Liver (tissue), 9 donors: ENCODE measurements around the gene IAPP. TPM values are rescaled to one million over a fixed set of nuclear protein-coding genes. Genes with fewer than 3 reads are reported as not detected.

ENCODE experiments used
- DNase-seq: peaks from one replicate; pipeline ENCODE4 v3.0.0-alpha.2; 2017; ENCODE audit warnings: low spot score
- H3K27ac ChIP-seq, 2 donors: one replicate each; pipeline ENCODE4 v1.7.0; 2013; ENCODE audit warnings: inconsistent platforms in 2 of 2, low read length in 2 of 2, control low read depth in 1 of 2, low read depth in 1 of 2, mild to moderate bottlenecking in 1 of 2
- H3K27me3 ChIP-seq, 4 donors: one replicate each; pipeline versions ENCODE4 v1.6.1 to v1.7.0; 2013; ENCODE audit warnings: low read length in 3 of 4, inconsistent platforms in 1 of 4, mild to moderate bottlenecking in 1 of 4, moderate library complexity in 1 of 4; ENCODE audit not compliant: control insufficient read depth in 4 of 4, insufficient read depth in 4 of 4
- H3K36me3 ChIP-seq, 4 donors: one replicate each; pipeline versions ENCODE4 v1.6.1 to v1.7.0; 2013; ENCODE audit warnings: low read length in 3 of 4, mild to moderate bottlenecking in 3 of 4, low read depth in 1 of 4, moderate library complexity in 1 of 4; ENCODE audit not compliant: control insufficient read depth in 4 of 4, insufficient read depth in 3 of 4
- H3K4me1 ChIP-seq, 4 donors: one replicate each; pipeline versions ENCODE4 v1.6.1 to v1.7.0; 2013; ENCODE audit warnings: low read length in 3 of 4, mild to moderate bottlenecking in 3 of 4, moderate library complexity in 1 of 4; ENCODE audit not compliant: control insufficient read depth in 4 of 4, insufficient read depth in 4 of 4
- H3K4me3 ChIP-seq, 3 donors: one replicate each; pipeline versions ENCODE4 v1.6.1 to v1.7.0; 2013; ENCODE audit warnings: low read length in 3 of 3, control low read depth in 1 of 3, low read depth in 1 of 3, mild to moderate bottlenecking in 1 of 3
- H3K9ac ChIP-seq, 2 donors: one replicate each; pipeline ENCODE4 v1.7.0; 2013; ENCODE audit warnings: low read length in 2 of 2, mild to moderate bottlenecking in 2 of 2, moderate library complexity in 2 of 2, control low read depth in 1 of 2, low read depth in 1 of 2
- H3K9me3 ChIP-seq, 4 donors: one replicate each; pipeline versions ENCODE4 v1.6.1 to v1.7.0; 2013; ENCODE audit warnings: low read length in 3 of 4; ENCODE audit not compliant: control insufficient read depth in 4 of 4
- EGR1 ChIP-seq, 2 donors: IDR thresholded peaks; 2 replicates each; pipeline ENCODE4 v1.6.1; 2016 to 2018; ENCODE audit warnings: antibody characterized with exemption in 2 of 2, low read depth in 2 of 2
- FOXA1 ChIP-seq: IDR thresholded peaks from 2 replicates; pipeline ENCODE4 v1.6.1; 2016; ENCODE audit warnings: antibody characterized with exemption
- FOXA2 ChIP-seq: IDR thresholded peaks from 2 replicates; pipeline ENCODE4 v1.6.1; 2016; ENCODE audit warnings: antibody characterized with exemption
- GABPA ChIP-seq, 2 donors: IDR thresholded peaks in 1 of 2; conservative IDR thresholded peaks in 1 of 2; 2 replicates each; pipeline ENCODE4 v1.6.1; 2016; ENCODE audit warnings: antibody characterized with exemption in 2 of 2, mild to moderate bottlenecking in 1 of 2, moderate library complexity in 1 of 2
- HNF4G ChIP-seq: IDR thresholded peaks from 2 replicates; pipeline ENCODE4 v1.6.1; 2016; ENCODE audit warnings: antibody characterized with exemption
- NR2F2 ChIP-seq: IDR thresholded peaks from 2 replicates; pipeline ENCODE4 v1.6.1; 2016; ENCODE audit warnings: antibody characterized with exemption
- RAD21 ChIP-seq, 2 donors: IDR thresholded peaks; 2 replicates each; pipeline ENCODE4 v1.6.1; 2016; ENCODE audit warnings: antibody characterized with exemption in 2 of 2, mild to moderate bottlenecking in 2 of 2
- RXRA ChIP-seq, 2 donors: IDR thresholded peaks; 2 replicates each; pipeline ENCODE4 v1.6.1; 2017 to 2018; ENCODE audit warnings: antibody characterized with exemption in 2 of 2, mild to moderate bottlenecking in 1 of 2
- SP1 ChIP-seq: IDR thresholded peaks from 2 replicates; pipeline ENCODE4 v1.6.1; 2018; ENCODE audit warnings: antibody characterized with exemption, mild to moderate bottlenecking
- TAF1 ChIP-seq: conservative IDR thresholded peaks from 2 replicates; pipeline ENCODE4 v1.6.1; 2016; ENCODE audit warnings: antibody characterized with exemption, mild to moderate bottlenecking
- YY1 ChIP-seq: IDR thresholded peaks from 2 replicates; pipeline ENCODE4 v1.6.1; 2016; ENCODE audit warnings: antibody characterized with exemption, mild to moderate bottlenecking
- WGBS: extraction: QIAGEN DNeasy Blood & Tissue Kit; methylation state at CpG from one replicate; pipeline ENCODE4 v1.1.7; 2013; 5-methylcytosine and 5-hydroxymethylcytosine counted together
- polyA plus RNA-seq, 2 donors: library from polyadenylated mRNA; stranded (reverse) in 1 of 2; unstranded in 1 of 2; fragments of 200-250 nt in 1 of 2; fragments of >200 nt in 1 of 2; fragmentation: Nextera tagmentation in 1 of 2; extraction: Ambion mirVana in 1 of 2; gene quantifications; one replicate each; pipeline versions ENCODE4 v1.2.1 to v1.2.3, GENCODE V29; 2013 to 2015
- total RNA-seq, 2 donors: library from RNA; depleted of rRNA; stranded (reverse); fragments of >200 nt; gene quantifications; one replicate each; pipeline ENCODE4 v1.2.3, GENCODE V29; 2014
- TF ChIP-seq, protein P1 (sequence below): IDR thresholded peaks from 2 replicates; pipeline ENCODE4 v1.6.1; 2016; ENCODE audit warnings: antibody characterized with exemption, mild to moderate bottlenecking
- TF ChIP-seq, protein P2 (sequence below): IDR thresholded peaks from 2 replicates; pipeline ENCODE4 v1.6.1; 2016; ENCODE audit warnings: antibody characterized with exemption
- TF ChIP-seq, protein P3 (sequence below): fragments of 150-350 bp; IDR thresholded peaks from 2 replicates; pipeline ENCODE4 v1.5.1; 2017; ENCODE audit warnings: improper control_type of control experiment, low read depth, low read length; ENCODE audit not compliant: missing input control
- TF ChIP-seq, protein P4 (sequence below): IDR thresholded peaks from 2 replicates; pipeline ENCODE4 v1.6.1; 2016; ENCODE audit warnings: antibody characterized with exemption
- TF ChIP-seq, protein P5 (sequence below): IDR thresholded peaks from 2 replicates; pipeline ENCODE4 v1.6.1; 2016; ENCODE audit warnings: antibody characterized with exemption
- donor health status: healthy.
- donor health status: healthy.
- donor health status: healthy.
- donor health status: healthy.
- donor health status: healthy.

The IAPP gene
- total and polyA plus RNA-seq, 4 donors: 0.08 to 0.42 TPM; not detected in 2

DNA sequence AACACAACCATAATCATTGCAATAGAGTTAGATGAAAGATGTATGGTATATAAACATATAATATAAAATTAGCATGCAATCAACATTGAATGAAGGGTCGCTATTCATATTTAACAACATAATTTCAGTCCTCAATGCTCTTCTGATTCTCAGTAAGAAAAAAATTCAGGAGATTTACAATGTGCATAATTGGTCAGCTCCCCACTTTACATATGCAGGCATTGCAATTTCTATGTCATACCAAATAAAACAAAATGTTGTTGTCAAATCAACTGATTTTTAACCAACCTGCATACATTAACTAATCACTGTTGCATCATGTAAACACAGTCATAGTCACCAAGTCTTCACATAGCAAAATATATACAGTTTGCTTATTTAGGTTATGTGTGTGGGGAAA, 32.8 kb upstream of the IAPP start:
- Histone ChIP-seq H3K4me1 (peaks cover 0 to 21% (median 15%) of the 10 kb centered on the region in 4 donors), H3K36me3 (no peaks in the 10 kb centered on the region), H3K9ac (no peak overlapping the region), H3K4me3 (no peak overlapping the region), H3K27me3 (no peaks in the 10 kb centered on the region), H3K27ac (no peak overlapping the region), H3K9me3 (no peaks in the 10 kb centered on the region)
- 86% methylated on average over 1 of the region's 1 CpG for WGBS
- TF ChIP-seq, protein P1, sequence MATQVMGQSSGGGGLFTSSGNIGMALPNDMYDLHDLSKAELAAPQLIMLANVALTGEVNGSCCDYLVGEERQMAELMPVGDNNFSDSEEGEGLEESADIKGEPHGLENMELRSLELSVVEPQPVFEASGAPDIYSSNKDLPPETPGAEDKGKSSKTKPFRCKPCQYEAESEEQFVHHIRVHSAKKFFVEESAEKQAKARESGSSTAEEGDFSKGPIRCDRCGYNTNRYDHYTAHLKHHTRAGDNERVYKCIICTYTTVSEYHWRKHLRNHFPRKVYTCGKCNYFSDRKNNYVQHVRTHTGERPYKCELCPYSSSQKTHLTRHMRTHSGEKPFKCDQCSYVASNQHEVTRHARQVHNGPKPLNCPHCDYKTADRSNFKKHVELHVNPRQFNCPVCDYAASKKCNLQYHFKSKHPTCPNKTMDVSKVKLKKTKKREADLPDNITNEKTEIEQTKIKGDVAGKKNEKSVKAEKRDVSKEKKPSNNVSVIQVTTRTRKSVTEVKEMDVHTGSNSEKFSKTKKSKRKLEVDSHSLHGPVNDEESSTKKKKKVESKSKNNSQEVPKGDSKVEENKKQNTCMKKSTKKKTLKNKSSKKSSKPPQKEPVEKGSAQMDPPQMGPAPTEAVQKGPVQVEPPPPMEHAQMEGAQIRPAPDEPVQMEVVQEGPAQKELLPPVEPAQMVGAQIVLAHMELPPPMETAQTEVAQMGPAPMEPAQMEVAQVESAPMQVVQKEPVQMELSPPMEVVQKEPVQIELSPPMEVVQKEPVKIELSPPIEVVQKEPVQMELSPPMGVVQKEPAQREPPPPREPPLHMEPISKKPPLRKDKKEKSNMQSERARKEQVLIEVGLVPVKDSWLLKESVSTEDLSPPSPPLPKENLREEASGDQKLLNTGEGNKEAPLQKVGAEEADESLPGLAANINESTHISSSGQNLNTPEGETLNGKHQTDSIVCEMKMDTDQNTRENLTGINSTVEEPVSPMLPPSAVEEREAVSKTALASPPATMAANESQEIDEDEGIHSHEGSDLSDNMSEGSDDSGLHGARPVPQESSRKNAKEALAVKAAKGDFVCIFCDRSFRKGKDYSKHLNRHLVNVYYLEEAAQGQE: no peak
- TF ChIP-seq GABPA (IDR thresholded peaks at IDR 0.05 in 1 of 2, conservative IDR thresholded peaks at IDR 0.05 in 1 of 2) (no peak), FOXA1 (no peak), RAD21 (IDR thresholded peaks at IDR 0.05) (no peak), YY1 (no peak), FOXA2 (no peak), SP1 (no peak), RXRA (IDR thresholded peaks at IDR 0.05) (no peak), EGR1 (IDR thresholded peaks at IDR 0.05; ENCODE audit: low read depth in 2 of 2) (no peak), NR2F2 (no peak)
- TF ChIP-seq, protein P2, sequence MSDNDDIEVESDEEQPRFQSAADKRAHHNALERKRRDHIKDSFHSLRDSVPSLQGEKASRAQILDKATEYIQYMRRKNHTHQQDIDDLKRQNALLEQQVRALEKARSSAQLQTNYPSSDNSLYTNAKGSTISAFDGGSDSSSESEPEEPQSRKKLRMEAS: no peak
- TF ChIP-seq, protein P3, sequence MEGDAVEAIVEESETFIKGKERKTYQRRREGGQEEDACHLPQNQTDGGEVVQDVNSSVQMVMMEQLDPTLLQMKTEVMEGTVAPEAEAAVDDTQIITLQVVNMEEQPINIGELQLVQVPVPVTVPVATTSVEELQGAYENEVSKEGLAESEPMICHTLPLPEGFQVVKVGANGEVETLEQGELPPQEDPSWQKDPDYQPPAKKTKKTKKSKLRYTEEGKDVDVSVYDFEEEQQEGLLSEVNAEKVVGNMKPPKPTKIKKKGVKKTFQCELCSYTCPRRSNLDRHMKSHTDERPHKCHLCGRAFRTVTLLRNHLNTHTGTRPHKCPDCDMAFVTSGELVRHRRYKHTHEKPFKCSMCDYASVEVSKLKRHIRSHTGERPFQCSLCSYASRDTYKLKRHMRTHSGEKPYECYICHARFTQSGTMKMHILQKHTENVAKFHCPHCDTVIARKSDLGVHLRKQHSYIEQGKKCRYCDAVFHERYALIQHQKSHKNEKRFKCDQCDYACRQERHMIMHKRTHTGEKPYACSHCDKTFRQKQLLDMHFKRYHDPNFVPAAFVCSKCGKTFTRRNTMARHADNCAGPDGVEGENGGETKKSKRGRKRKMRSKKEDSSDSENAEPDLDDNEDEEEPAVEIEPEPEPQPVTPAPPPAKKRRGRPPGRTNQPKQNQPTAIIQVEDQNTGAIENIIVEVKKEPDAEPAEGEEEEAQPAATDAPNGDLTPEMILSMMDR: no peak
- TF ChIP-seq, protein P4, sequence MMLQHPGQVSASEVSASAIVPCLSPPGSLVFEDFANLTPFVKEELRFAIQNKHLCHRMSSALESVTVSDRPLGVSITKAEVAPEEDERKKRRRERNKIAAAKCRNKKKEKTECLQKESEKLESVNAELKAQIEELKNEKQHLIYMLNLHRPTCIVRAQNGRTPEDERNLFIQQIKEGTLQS: no peak
- DNase-seq: no peak

DNA sequence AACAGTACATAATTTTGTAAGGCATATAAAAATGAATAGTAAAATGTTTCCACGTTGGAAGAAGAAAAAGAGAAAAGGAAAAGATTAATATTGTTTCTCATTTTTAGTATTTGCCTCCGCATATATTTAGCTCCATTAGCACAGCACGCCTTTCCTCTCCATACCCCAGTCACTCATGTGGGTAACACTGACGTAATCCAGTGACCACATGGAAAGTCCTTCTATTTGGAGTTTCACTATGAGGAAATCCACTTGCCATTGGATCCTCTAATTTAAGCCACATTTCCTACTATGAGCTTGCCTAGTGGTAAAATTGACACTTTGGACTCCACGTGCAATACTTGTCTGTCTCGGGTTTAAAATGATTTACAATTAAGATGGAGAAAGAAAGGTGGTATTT, 32.3 kb upstream of the IAPP start:
- Histone ChIP-seq H3K9me3 (no peaks in the 10 kb centered on the region), H3K27me3 (no peaks in the 10 kb centered on the region), H3K27ac (no peak overlapping the region), H3K4me1 (peaks cover 0 to 16% (median 14%) of the 10 kb centered on the region in 4 donors), H3K36me3 (no peaks in the 10 kb centered on the region), H3K4me3 (no peak overlapping the region), H3K9ac (no peak overlapping the region)
- 78% methylated on average over 6 of the region's 6 CpGs for WGBS
- TF ChIP-seq, protein P2: no peak
- TF ChIP-seq, protein P4: no peak
- TF ChIP-seq YY1: no peak
- TF ChIP-seq FOXA1: no peak
- no peak for TF ChIP-seq HNF4G
- TF ChIP-seq, protein P3: no peak
- TF ChIP-seq GABPA (IDR thresholded peaks at IDR 0.05 in 1 of 2, conservative IDR thresholded peaks at IDR 0.05 in 1 of 2): no peak
- TF ChIP-seq TAF1: no peak
- no peak for TF ChIP-seq NR2F2
- TF ChIP-seq, protein P5, sequence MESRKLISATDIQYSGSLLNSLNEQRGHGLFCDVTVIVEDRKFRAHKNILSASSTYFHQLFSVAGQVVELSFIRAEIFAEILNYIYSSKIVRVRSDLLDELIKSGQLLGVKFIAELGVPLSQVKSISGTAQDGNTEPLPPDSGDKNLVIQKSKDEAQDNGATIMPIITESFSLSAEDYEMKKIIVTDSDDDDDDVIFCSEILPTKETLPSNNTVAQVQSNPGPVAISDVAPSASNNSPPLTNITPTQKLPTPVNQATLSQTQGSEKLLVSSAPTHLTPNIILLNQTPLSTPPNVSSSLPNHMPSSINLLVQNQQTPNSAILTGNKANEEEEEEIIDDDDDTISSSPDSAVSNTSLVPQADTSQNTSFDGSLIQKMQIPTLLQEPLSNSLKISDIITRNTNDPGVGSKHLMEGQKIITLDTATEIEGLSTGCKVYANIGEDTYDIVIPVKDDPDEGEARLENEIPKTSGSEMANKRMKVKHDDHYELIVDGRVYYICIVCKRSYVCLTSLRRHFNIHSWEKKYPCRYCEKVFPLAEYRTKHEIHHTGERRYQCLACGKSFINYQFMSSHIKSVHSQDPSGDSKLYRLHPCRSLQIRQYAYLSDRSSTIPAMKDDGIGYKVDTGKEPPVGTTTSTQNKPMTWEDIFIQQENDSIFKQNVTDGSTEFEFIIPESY: no peak
- no peak for TF ChIP-seq EGR1 (IDR thresholded peaks at IDR 0.05; ENCODE audit: low read depth in 2 of 2)
- TF ChIP-seq SP1: no peak
- TF ChIP-seq, protein P1: no peak
- DNase-seq: no peak
